ENCODE measurements around the gene ARHGAP22.

The ARHGAP22 gene

GRCh38 chr10:48477616-48478015, 127.3 kb downstream of the ARHGAP22 start:
- DNase-seq (ENCODE audit: low spot score) = no peak

- DNase-seq (ENCODE audit: low spot score) = no peak
Observed at GRCh38 chr10:48477141-48477540, 127.7 kb downstream of the ARHGAP22 start.

- DNase-seq (ENCODE audit: low spot score) = no peak
Observed at GRCh38 chr10:48476279-48476982, 128.4 kb downstream of the ARHGAP22 start.

- DNase-seq (ENCODE audit: low spot score) = no peak
Observed at GRCh38 chr10:48475943-48476278, 129.0 kb downstream of the ARHGAP22 start.

GRCh38 chr10:48474765-48475365, 130.0 kb downstream of the ARHGAP22 start:
- no peak for DNase-seq (ENCODE audit: low spot score)

GRCh38 chr10:48473704-48474103, 131.2 kb downstream of the ARHGAP22 start:
- DNase-seq (ENCODE audit: low spot score) = no peak

GRCh38 chr10:48472501-48473069, 132.3 kb downstream of the ARHGAP22 start:
- no peak for DNase-seq (ENCODE audit: low spot score)

- no peak for DNase-seq (ENCODE audit: low spot score)
Observed at GRCh38 chr10:48470893-48471805, 133.7 kb downstream of the ARHGAP22 start.

- no peak for DNase-seq (ENCODE audit: low spot score)
Observed at GRCh38 chr10:48470115-48470892, 134.6 kb downstream of the ARHGAP22 start.

- no peak for DNase-seq (ENCODE audit: low spot score)
Observed at GRCh38 chr10:48469516-48470020, 135.3 kb downstream of the ARHGAP22 start.

GRCh38 chr10:48468866-48469511, 135.9 kb downstream of the ARHGAP22 start:
- no peak for DNase-seq (ENCODE audit: low spot score)

- DNase-seq (ENCODE audit: low spot score) = no peak
Observed at GRCh38 chr10:48468130-48468790, 136.6 kb downstream of the ARHGAP22 start.

GRCh38 chr10:48467669-48468068, 137.2 kb downstream of the ARHGAP22 start:
- no peak for DNase-seq (ENCODE audit: low spot score)

GRCh38 chr10:48466611-48467240, 138.1 kb downstream of the ARHGAP22 start:
- DNase-seq (ENCODE audit: low spot score) = no peak

- DNase-seq (ENCODE audit: low spot score) = no peak
Observed at GRCh38 chr10:48465860-48466521, 138.9 kb downstream of the ARHGAP22 start.

- DNase-seq (ENCODE audit: low spot score) = no peak
Observed at GRCh38 chr10:48464871-48465736, 139.8 kb downstream of the ARHGAP22 start.

GRCh38 chr10:48464121-48464870, 140.6 kb downstream of the ARHGAP22 start:
- DNase-seq (ENCODE audit: low spot score) = no peak
